H1 (cell line): ENCODE results near the gene INPP5A. TPM values are rescaled to one million over a fixed set of nuclear protein-coding genes. Genes with fewer than 3 reads are reported as not detected.

Experiments used
- ASH2L ChIP-seq: fragments of 200-600, 300-600 bp; sonication (generic); IDR thresholded peaks from one replicate; pipeline ENCODE4 v1.7.1; 2017; ENCODE audit warnings: low read length
- JUN ChIP-seq: IDR thresholded peaks from 2 replicates; pipeline ENCODE4 v1.6.1; 2011; ENCODE audit warnings: low read depth, mild to moderate bottlenecking, improper control_type of control experiment, low read length
- NRF1 ChIP-seq: IDR thresholded peaks from 2 replicates; pipeline ENCODE4 v1.6.1; 2011; ENCODE audit warnings: mild to moderate bottlenecking, low read depth, low read length, improper control_type of control experiment
- POLR2AphosphoS5 ChIP-seq: IDR thresholded peaks from 2 replicates; pipeline ENCODE4 v1.6.1; 2011; ENCODE audit warnings: low read depth, low read length
- RNF2 ChIP-seq: fragments of 200-900, 300-1000 bp; sonication (generic); IDR thresholded peaks from 2 replicates; pipeline ENCODE4 v1.7.1; 2016; ENCODE audit warnings: borderline replicate concordance, low read depth, mild to moderate bottlenecking, antibody characterized with exemption, low read length; ENCODE audit not compliant: poor library complexity, severe bottlenecking; ENCODE audit errors: missing control alignments
- SP4 ChIP-seq: IDR thresholded peaks from 2 replicates; pipeline ENCODE4 v1.6.1; 2012; ENCODE audit warnings: low read length, inconsistent platforms
- polyA plus RNA-seq, 7 experiments: library from polyadenylated mRNA; depleted of rRNA in 3 of 7; stranded (reverse) in 5 of 7; unstranded in 2 of 7; fragments of >200 nt in 5 of 7; fragments of 200-250 nt in 2 of 7; gene quantifications; 1 replicate in 5 of 7; 2 replicates in 1 of 7; 4 replicates in 1 of 7; pipeline versions ENCODE4 v1.2.1 to v1.2.3, GENCODE V29; 2011 to 2013; ENCODE audit warnings: missing spikeins in 2 of 7, mixed read lengths in 2 of 7
- total RNA-seq: library from RNA; stranded (reverse); fragmentation: NEBNext Ultra II Directional; extraction: Animal tissue kit (Norgen Biotek cat#: 25700); gene quantifications from 2 replicates; pipeline ENCODE4 v1.2.1, GENCODE V29; 2021

INPP5A gene
- total and polyA plus RNA-seq, 2 of the 8 experiments (the other 6 are each of a cell fraction or from before 2014, with no cell fraction given): 19.7 to 27.5 TPM

- TF ChIP-seq RNF2 (no peak), POLR2AphosphoS5 (no peak), ASH2L (no peak), JUN (no peak), NRF1 (no peak), SP4 (no peak)
Measured at GRCh38 chr10:132729810-132730572, 192.4 kb downstream of the INPP5A start (continued).
